ENCODE data around the gene CDK18. TPM values are rescaled to one million over a fixed set of nuclear protein-coding genes. Genes with fewer than 3 reads are reported as not detected.

The CDK18 gene
- total RNA-seq, 2 donors from 2014 or later: 58.1 to 88.7 TPM

DNA sequence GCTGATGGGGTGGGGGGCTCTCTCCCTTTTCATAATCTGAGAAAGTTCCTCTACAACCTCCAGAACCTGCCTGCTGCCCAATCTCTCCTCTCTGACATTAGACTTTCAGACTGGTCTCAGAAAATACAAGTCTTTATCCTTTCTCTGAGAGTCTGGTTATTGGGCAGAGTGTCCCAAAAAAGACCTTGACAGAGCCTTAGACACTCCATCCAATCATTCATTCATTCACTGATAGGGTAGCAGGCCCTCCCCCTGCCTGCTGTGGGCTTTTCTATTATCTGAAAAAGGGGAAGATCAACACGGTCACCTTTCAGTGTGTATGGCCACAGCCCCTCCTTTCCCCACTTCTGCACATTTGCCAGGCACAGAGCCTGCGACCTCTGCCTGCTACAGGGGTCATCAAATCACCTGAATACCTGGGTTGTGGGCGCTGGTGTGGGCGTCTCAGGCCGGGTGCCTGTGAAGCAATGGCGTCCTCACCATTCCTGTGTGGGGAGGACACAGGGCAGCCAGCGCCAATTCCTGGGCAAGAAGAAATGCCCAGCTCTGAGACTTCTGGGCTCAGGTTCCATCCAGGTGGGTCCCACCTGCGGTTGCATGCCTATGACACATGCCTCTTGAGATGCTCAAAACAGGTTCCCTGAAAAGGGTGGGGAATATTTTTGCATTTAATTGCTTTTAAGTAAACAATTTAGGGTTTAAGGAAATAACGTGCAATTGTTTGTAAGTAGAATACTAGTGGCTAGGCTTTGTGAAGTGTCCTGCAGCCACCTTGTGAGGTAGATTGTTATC, 74.5 kb downstream of the CDK18 start:
- H3K36me3 ChIP-seq (ENCODE audit: control insufficient read depth, insufficient read depth, low read length): no peaks in the 10 kb centered on the region
- peak; percentile 37 for DNase-seq
- Mint-ChIP-seq H3K4me3 (no peak overlapping the region), H3K36me3 (ENCODE audit: low read depth) (no peaks in the 10 kb centered on the region), H3K27me3 (ENCODE audit: insufficient read depth) (peaks cover 69% of the 10 kb centered on the region), H3K9me3 (no peaks in the 10 kb centered on the region), H3K27ac (no peak overlapping the region), H3K4me1 (peaks cover 4% of the 10 kb centered on the region)
- TF ChIP-seq, protein P1, sequence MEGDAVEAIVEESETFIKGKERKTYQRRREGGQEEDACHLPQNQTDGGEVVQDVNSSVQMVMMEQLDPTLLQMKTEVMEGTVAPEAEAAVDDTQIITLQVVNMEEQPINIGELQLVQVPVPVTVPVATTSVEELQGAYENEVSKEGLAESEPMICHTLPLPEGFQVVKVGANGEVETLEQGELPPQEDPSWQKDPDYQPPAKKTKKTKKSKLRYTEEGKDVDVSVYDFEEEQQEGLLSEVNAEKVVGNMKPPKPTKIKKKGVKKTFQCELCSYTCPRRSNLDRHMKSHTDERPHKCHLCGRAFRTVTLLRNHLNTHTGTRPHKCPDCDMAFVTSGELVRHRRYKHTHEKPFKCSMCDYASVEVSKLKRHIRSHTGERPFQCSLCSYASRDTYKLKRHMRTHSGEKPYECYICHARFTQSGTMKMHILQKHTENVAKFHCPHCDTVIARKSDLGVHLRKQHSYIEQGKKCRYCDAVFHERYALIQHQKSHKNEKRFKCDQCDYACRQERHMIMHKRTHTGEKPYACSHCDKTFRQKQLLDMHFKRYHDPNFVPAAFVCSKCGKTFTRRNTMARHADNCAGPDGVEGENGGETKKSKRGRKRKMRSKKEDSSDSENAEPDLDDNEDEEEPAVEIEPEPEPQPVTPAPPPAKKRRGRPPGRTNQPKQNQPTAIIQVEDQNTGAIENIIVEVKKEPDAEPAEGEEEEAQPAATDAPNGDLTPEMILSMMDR (conservative IDR thresholded peaks at IDR 0.05): no peak
- WGBS, 2 experiments (ENCODE audit: insufficient coverage in 1 of 2, insufficient read length in 1 of 2): 71 to 75% methylated on average over 4 to 9 of the region's 9 CpGs
- peaks cover 7% of the 10 kb centered on the region for H3K4me1 ChIP-seq (ENCODE audit: control insufficient read depth, insufficient read depth, low read length)
- no peak overlapping the region for H3K4me3 ChIP-seq (ENCODE audit: low read length)
- H3K27me3 ChIP-seq (ENCODE audit: control insufficient read depth, insufficient read depth, low read length, poor library complexity, severe bottlenecking): peaks cover 93% of the 10 kb centered on the region
- H3K9me3 ChIP-seq (ENCODE audit: control insufficient read depth, low read length): no peaks in the 10 kb centered on the region
- H3K27ac ChIP-seq (ENCODE audit: low read depth, low read length): no peak overlapping the region
- H3K9ac ChIP-seq (ENCODE audit: extremely low read depth, low read length, poor library complexity, severe bottlenecking): no peak overlapping the region

DNA sequence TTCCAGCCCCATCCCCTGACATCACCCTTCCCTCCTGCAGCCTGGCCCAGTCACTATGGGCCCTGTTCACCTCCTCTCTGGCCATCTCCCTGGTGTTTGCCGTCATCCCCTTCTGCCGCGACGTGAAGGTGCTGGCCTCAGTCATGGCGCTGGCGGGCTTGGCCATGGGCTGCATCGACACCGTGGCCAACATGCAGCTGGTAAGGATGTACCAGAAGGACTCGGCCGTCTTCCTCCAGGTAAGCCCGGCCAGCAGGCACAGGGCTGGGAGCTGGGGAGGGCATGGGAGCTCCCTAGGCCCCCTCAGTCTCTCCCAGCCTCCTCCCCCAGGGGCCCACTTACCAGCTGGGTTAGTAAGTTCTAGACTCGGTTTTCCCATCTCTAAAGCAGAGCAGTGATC, 75.2 kb downstream of the CDK18 start:
- H3K9me3 Mint-ChIP-seq: no peaks in the 10 kb centered on the region
- no peak overlapping the region for H3K27ac ChIP-seq (ENCODE audit: low read depth, low read length)
- H3K27me3 Mint-ChIP-seq (ENCODE audit: insufficient read depth): peaks cover 62% of the 10 kb centered on the region
- WGBS, 2 experiments (ENCODE audit: insufficient coverage in 1 of 2, insufficient read length in 1 of 2): 85 to 95% methylated on average over 8 to 12 of the region's 12 CpGs
- no peak overlapping the region for H3K9ac ChIP-seq (ENCODE audit: extremely low read depth, low read length, poor library complexity, severe bottlenecking)
- H3K27ac Mint-ChIP-seq: no peak overlapping the region
- no peaks in the 10 kb centered on the region for H3K9me3 ChIP-seq (ENCODE audit: control insufficient read depth, low read length)
- DNase-seq: peak; percentile 63
- peaks cover 86% of the 10 kb centered on the region for H3K27me3 ChIP-seq (ENCODE audit: control insufficient read depth, insufficient read depth, low read length, poor library complexity, severe bottlenecking)
- peaks cover 4% of the 10 kb centered on the region for H3K4me1 Mint-ChIP-seq
- TF ChIP-seq, protein P1 (conservative IDR thresholded peaks at IDR 0.05): no peak
- peaks cover 7% of the 10 kb centered on the region for H3K4me1 ChIP-seq (ENCODE audit: control insufficient read depth, insufficient read depth, low read length)
- no peak overlapping the region for H3K4me3 Mint-ChIP-seq
- no peak overlapping the region for H3K4me3 ChIP-seq (ENCODE audit: low read length)
- no peaks in the 10 kb centered on the region for H3K36me3 ChIP-seq (ENCODE audit: control insufficient read depth, insufficient read depth, low read length)
- no peaks in the 10 kb centered on the region for H3K36me3 Mint-ChIP-seq (ENCODE audit: low read depth)

DNA sequence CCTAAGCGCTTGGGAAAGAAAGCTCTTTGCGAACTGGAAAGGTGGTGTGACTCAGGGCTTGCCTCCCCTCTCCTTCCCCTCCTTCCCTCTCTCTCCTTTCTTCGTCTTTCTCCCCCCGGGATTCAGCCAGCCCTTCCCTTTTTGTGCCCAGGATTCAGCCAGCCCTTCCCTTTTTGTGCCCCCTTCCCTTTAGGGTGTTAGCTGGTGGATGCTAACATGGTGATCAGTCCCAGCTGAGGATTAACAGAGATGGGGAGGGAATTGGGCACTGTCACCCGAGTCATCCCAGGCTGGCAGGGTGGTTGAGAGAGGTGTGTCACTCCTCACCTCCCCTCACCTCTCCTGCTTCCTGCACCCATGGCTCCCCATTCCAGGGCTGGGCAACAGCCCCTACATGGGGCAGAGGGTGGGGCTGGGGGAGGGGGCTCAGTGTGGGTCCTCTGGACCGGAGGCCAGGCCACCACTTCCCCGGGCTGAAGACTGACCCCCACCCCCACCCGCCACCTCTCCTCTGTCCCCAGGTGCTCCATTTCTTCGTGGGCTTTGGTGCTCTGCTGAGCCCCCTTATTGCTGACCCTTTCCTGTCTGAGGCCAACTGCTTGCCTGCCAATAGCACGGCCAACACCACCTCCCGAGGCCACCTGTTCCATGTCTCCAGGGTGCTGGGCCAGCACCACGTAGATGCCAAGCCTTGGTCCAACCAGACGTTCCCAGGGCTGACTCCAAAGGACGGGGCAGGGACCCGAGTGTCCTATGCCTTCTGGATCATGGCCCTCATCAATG, 75.9 kb downstream of the CDK18 start:
- no peak overlapping the region for H3K9ac ChIP-seq (ENCODE audit: extremely low read depth, low read length, poor library complexity, severe bottlenecking)
- DNase-seq: no peak
- H3K36me3 ChIP-seq (ENCODE audit: control insufficient read depth, insufficient read depth, low read length): no peaks in the 10 kb centered on the region
- H3K4me3 ChIP-seq (ENCODE audit: low read length): no peak overlapping the region
- H3K27ac Mint-ChIP-seq: no peak overlapping the region
- H3K27ac ChIP-seq (ENCODE audit: low read depth, low read length): no peak overlapping the region
- H3K9me3 ChIP-seq (ENCODE audit: control insufficient read depth, low read length): no peaks in the 10 kb centered on the region
- TF ChIP-seq, protein P1 (conservative IDR thresholded peaks at IDR 0.05): no peak
- H3K4me3 Mint-ChIP-seq: no peak overlapping the region
- peaks cover 4% of the 10 kb centered on the region for H3K4me1 Mint-ChIP-seq
- H3K4me1 ChIP-seq (ENCODE audit: control insufficient read depth, insufficient read depth, low read length): peaks cover 7% of the 10 kb centered on the region
- H3K36me3 Mint-ChIP-seq (ENCODE audit: low read depth): no peaks in the 10 kb centered on the region
- no peaks in the 10 kb centered on the region for H3K9me3 Mint-ChIP-seq
- peaks cover 80% of the 10 kb centered on the region for H3K27me3 ChIP-seq (ENCODE audit: control insufficient read depth, insufficient read depth, low read length, poor library complexity, severe bottlenecking)
- 78 to 81% methylated on average over 11 to 15 of the region's 15 CpGs for WGBS, 2 experiments (ENCODE audit: insufficient coverage in 1 of 2, insufficient read length in 1 of 2)
- peaks cover 56% of the 10 kb centered on the region for H3K27me3 Mint-ChIP-seq (ENCODE audit: insufficient read depth)
